IPS-18a (cell line): ENCODE results near the gene JMJD4.
"Not testable (repeated sequence)": the region's sequence is repeated elsewhere in the genome, so short reads cannot be mapped to it uniquely, and the experiment has no call there.

Experiments used
- H3K27ac ChIP-seq: one replicate; pipeline ENCODE4 v1.5.1; 2013; ENCODE audit warnings: low read length
- H3K27me3 ChIP-seq: one replicate; pipeline ENCODE4 v1.6.1; 2013; ENCODE audit warnings: mild to moderate bottlenecking, low read length; ENCODE audit not compliant: control insufficient read depth, insufficient read depth
- H3K36me3 ChIP-seq: one replicate; pipeline ENCODE4 v1.6.1; 2013; ENCODE audit warnings: low read depth, low read length; ENCODE audit not compliant: control insufficient read depth
- H3K4me1 ChIP-seq: one replicate; pipeline ENCODE4 v1.6.1; 2013; ENCODE audit warnings: low read depth, low read length; ENCODE audit not compliant: control insufficient read depth
- H3K4me3 ChIP-seq: one replicate; pipeline ENCODE4 v1.5.1; 2013; ENCODE audit warnings: low read length
- H3K9ac ChIP-seq: one replicate; pipeline ENCODE4 v1.6.1; 2013; ENCODE audit warnings: mild to moderate bottlenecking, low read length, moderate library complexity
- H3K9me3 ChIP-seq: one replicate; pipeline ENCODE4 v1.6.1; 2013; ENCODE audit warnings: low read depth, low read length; ENCODE audit not compliant: control insufficient read depth

JMJD4 gene

DNA sequence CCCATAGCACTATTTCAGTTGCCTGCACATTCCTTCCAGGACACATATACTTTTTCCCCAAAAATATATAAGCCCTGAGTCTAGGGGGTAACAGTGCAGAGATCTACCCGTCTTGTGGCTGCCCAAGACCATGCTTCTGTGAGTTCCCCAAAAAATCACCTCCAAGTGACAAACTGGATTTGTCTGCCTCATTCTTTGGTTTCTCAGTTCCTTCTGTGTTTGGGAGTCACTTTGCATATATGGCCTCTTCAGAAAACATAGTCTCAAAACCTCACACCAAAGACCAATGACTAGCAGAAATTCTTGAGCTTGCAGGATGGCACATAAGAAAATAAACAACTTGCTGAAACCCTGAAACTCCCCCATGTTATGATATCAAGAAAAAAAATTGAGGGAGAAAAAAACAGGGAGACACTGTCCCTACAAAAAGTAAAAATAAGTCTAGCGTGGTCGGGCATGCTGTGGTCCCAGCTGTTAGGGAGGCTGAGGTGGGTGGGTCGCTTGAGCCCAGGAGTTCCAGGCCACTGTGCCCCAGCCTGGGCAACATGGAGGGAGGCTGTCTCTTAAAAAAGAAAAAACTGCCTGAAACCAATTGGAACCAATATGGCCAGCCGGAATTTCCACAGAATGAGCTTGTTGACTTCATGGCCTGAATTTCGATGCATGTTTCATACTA, 8.0 kb downstream of the JMJD4 start:
- H3K9me3 ChIP-seq, result no peaks in the 10 kb centered on the region
- no peak overlapping the region for H3K9ac ChIP-seq
- H3K27me3 ChIP-seq, result no peaks in the 10 kb centered on the region
- no peak overlapping the region for H3K4me3 ChIP-seq
- peaks cover 6% of the 10 kb centered on the region for H3K4me1 ChIP-seq
- no peak overlapping the region for H3K27ac ChIP-seq
- peaks cover 7% of the 10 kb centered on the region for H3K36me3 ChIP-seq

DNA sequence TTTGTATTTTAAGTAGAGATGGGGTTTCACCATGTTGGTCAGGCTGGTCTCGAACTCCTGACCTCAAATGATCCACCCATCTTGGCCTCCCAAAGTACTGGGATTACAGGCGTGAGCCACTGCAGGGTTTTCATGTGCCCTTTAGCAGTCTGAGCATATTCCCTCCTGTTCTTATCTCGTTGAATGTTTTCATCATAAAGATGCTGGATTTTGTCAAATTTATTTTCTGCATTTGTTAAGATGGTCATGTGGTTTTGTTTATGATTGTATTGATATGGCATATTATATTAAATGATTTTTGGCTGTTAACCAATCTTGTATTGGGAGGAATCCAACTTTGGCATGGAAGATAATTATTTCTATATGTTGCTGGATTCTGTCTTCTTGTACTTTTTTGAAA, 8.8 kb downstream of the JMJD4 start:
- no peak overlapping the region for H3K9ac ChIP-seq
- H3K27me3 ChIP-seq, result no peaks in the 10 kb centered on the region
- H3K4me3 ChIP-seq, result no peak overlapping the region
- H3K36me3 ChIP-seq, result no peaks in the 10 kb centered on the region
- peaks cover 6% of the 10 kb centered on the region for H3K4me1 ChIP-seq
- no peak overlapping the region for H3K27ac ChIP-seq
- peaks cover 1% of the 10 kb centered on the region for H3K9me3 ChIP-seq

DNA sequence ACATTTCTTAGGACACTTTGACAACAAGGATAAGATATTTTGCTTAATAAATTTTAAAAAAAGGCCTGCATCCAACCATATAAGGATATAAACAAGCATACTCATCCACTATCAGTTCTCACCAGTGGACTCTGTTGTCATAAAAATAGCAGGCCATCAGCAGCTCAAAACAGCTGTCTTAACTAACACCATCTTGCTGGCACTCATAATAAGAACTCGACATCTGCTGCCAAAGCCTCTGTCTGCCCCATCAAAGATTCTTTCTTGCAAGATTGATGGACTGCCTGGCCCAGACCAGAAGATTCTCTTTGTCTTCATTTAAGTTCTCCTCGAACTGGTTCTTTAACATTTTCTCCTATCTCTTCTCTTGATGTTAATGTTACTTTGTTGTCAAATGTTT, 10.1 kb downstream of the JMJD4 start:
- Histone ChIP-seq H3K36me3 (no peaks in the 10 kb centered on the region), H3K4me1 (peaks cover 3% of the 10 kb centered on the region), H3K27me3 (no peaks in the 10 kb centered on the region), H3K9me3 (peaks cover 3% of the 10 kb centered on the region), H3K27ac (no peak overlapping the region), H3K9ac (no peak overlapping the region), H3K4me3 (no peak overlapping the region)

DNA sequence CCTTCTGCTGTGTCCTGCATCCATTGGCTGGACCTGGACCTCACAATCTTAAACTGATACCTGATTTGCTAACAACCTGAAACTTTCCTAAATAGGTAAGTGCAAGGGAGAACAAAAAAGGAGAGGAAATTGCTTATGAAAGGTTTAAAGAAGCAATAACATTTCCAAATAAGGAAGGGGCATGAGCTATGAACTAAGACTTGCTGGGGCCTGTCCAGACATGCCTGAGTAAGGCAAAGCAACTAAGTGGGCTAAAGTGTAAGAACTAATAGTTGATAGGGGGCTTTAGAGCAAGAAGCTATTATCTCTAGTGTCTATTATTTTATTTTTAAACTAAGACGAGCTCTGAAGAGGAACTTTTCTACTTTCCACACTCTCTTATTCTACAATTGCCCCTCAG, 11.6 kb downstream of the JMJD4 start:
- H3K27ac ChIP-seq, result no peak overlapping the region
- H3K9me3 ChIP-seq, result peaks cover 5% of the 10 kb centered on the region
- no peaks in the 10 kb centered on the region for H3K4me1 ChIP-seq
- H3K9ac ChIP-seq, result no peak overlapping the region
- no peak overlapping the region for H3K4me3 ChIP-seq
- H3K27me3 ChIP-seq, result no peaks in the 10 kb centered on the region
- no peaks in the 10 kb centered on the region for H3K36me3 ChIP-seq

DNA sequence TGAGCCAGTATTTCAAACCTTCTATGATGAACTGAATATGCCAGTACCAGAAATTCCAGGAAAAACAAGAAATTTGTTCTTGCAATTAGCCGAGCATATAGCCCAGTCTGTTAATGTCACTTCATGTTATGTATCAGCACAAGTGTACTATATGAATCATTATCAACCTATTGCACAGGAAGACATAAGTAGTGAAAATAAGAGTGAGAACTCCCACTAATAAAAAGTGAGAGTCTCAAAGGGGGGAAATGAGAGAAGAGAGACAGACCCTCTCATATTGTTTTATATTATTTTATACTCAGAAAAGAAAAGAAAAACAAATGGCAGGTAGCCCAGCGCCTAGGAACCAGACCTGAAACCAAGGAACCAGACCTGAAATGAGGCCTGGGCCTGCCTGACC, 16.2 kb downstream of the JMJD4 start:
- H3K27me3 ChIP-seq, result no peaks in the 10 kb centered on the region
- no peak overlapping the region for H3K27ac ChIP-seq
- H3K9me3 ChIP-seq, result peaks cover 15% of the 10 kb centered on the region
- H3K4me1 ChIP-seq, result no peaks in the 10 kb centered on the region
- H3K36me3 ChIP-seq, result no peaks in the 10 kb centered on the region
- no peak overlapping the region for H3K9ac ChIP-seq
- H3K4me3 ChIP-seq, result no peak overlapping the region

DNA sequence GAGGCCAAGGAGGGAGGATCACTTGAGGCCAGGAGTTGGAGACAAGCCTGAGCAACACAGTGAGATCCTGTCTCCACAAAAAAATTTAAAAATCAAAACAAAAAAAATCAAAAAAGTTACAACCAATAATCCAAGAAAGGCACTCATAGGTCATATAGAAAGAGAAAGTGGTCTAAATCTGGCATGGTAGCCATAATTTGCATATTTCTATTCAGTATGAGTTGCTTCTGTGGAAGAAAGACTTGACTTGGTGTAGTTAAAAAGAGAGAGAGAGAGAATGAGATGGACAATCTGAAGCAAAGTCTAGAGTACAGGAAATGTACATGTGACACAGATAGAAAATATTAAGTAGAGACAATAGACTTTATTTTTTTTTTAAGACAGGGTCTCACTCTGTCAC, 22.5 kb downstream of the JMJD4 start:
- Histone ChIP-seq H3K9me3 (peaks cover 30% of the 10 kb centered on the region), H3K27me3 (no peaks in the 10 kb centered on the region), H3K27ac (no peak overlapping the region), H3K4me1 (no peaks in the 10 kb centered on the region), H3K36me3 (no peaks in the 10 kb centered on the region), H3K9ac (no peak overlapping the region), H3K4me3 (no peak overlapping the region)

DNA sequence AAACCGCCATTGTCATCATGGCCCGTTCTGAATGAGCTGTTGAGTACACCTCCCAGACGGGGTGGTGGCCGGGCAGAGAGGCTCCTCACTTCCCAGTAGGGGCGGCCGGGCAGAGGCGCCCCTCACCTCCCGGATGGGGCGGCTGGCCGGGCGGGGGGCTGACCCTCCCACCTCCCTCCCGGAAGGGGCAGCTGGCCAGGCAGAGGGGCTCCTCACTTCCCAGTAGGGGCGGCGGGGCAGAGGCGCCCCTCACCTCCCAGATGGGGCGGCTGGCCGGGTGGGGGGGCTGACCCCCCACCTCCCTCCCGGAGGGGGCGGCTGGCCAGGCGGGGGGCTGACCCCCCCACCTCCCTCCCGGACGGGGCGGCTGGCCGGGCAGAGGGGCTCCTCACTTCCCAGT, 24.6 kb downstream of the JMJD4 start:
- not testable (repeated sequence) for H3K27me3 ChIP-seq, H3K4me3 ChIP-seq, H3K4me1 ChIP-seq, H3K9ac ChIP-seq, H3K36me3 ChIP-seq, H3K27ac ChIP-seq
- peaks cover 34% of the 10 kb centered on the region for H3K9me3 ChIP-seq

DNA sequence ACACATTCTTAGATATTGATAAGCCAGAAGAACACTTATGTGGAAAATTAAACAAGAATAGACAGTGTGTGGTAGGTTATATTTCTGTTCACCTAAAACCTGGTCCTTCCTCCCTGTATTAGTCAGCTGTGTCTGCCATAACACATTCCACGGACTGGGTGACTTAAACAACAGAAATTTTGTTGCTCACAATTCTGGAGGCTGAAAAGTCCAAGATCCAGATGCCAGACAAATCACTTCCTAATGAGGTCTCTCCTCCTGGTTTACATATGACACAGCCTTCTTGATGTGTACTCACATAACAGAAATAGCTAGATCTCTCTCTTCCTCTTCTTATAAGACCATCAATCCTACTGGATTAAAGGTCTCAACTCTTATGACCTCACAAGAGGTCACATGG, 25.7 kb downstream of the JMJD4 start:
- no peaks in the 10 kb centered on the region for H3K27me3 ChIP-seq
- no peak overlapping the region for H3K4me3 ChIP-seq
- H3K9ac ChIP-seq, result no peak overlapping the region
- H3K9me3 ChIP-seq, result peaks cover 29% of the 10 kb centered on the region
- H3K4me1 ChIP-seq, result no peaks in the 10 kb centered on the region
- no peak overlapping the region for H3K27ac ChIP-seq
- no peaks in the 10 kb centered on the region for H3K36me3 ChIP-seq

DNA sequence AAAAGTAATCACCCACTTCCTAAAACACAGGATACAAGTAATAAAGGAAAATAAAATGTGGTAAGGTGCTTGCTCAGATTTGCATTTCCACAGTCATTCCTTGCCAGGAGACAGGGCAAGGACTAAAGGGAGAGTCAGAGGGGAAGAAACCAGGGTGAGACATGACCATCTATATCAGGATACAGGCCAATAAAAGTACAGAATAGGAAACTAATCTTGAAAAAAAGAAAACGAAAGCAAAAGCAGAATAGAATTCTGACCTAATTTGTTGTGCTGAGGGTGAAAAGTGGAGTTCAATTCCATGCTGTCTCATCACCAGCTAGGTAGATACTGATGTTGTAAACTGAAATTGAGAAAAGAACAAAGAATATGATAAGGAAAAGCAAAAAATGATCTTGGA, 27.3 kb downstream of the JMJD4 start:
- no peaks in the 10 kb centered on the region for H3K27me3 ChIP-seq
- H3K4me1 ChIP-seq, result no peaks in the 10 kb centered on the region
- no peak overlapping the region for H3K9ac ChIP-seq
- no peak overlapping the region for H3K27ac ChIP-seq
- no peaks in the 10 kb centered on the region for H3K36me3 ChIP-seq
- H3K9me3 ChIP-seq, result peaks cover 21% of the 10 kb centered on the region
- no peak overlapping the region for H3K4me3 ChIP-seq

DNA sequence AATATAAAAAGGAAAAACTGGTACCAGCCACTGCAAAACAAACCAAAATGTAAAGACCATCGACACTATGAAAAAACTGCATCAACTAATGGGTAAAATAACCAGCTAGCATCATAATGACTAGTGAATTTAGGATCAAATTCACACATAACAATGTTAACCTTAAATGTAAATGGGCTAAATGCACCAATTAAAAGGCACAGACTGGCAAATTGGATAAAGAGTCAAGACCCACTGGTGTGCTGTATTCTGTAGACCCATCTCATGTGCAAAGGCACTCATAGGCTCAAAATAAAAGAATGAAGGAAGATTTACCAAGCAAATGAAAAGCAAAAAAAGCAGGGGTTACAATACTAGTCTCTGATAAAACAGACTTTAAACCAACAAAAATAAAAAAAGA, 33.5 kb downstream of the JMJD4 start:
- H3K9me3 ChIP-seq, result peaks cover 23% of the 10 kb centered on the region
- not testable (repeated sequence) for H3K27ac ChIP-seq, H3K4me1 ChIP-seq, H3K4me3 ChIP-seq, H3K27me3 ChIP-seq, H3K36me3 ChIP-seq, H3K9ac ChIP-seq

DNA sequence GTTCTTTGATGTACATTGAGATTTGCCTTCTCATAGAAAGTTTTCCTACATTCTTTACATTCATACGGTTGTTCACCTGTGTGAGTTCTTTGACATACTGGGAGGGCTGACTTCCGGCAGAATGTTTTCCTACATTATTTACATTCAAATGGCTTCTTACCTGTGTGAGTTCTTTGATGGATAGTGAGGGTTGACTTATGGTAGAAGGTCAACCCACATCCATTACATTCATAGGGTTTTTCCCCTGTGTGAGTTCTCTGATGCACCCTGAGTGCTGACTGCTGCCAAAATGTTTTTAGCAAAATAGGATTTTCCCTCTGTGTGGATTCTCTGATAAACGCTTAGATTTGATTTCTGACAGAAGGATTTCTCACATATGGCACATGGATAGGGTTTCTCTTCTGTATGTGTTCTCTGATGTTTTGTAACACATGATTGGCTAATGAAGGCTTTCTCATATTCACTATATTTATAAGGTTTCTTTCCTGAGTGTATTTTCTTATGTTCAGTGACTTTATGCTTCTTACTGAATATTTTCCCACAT, 37.7 kb downstream of the JMJD4 start:
- no peak overlapping the region for H3K27ac ChIP-seq
- peaks cover 31% of the 10 kb centered on the region for H3K9me3 ChIP-seq
- no peak overlapping the region for H3K4me3 ChIP-seq
- H3K36me3 ChIP-seq, result no peaks in the 10 kb centered on the region
- H3K9ac ChIP-seq, result no peak overlapping the region
- H3K4me1 ChIP-seq, result no peaks in the 10 kb centered on the region
- H3K27me3 ChIP-seq, result no peaks in the 10 kb centered on the region

DNA sequence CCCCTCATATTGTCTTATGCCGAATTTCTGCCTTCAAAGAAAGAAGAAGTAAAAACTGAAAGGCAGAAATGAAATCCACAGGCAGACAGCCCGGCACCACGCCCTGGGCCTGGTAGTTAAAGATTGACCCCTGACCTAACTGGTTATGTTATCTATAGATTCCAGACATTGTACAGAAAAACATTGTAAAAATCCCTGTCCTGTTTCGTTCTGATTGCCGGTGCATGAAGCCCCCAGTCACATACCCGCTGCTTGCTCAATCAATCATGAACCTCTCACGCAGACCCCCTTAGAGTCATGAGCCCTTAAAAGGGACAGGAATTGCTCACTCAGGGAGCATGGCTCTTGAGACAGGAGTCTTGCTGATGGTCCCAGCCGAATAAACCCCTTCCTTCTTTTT, 49.3 kb downstream of the JMJD4 start:
- Histone ChIP-seq H3K9me3 (peaks cover 18% of the 10 kb centered on the region), H3K4me1 (no peaks in the 10 kb centered on the region), H3K36me3 (no peaks in the 10 kb centered on the region), H3K27me3 (no peaks in the 10 kb centered on the region), H3K4me3 (no peak overlapping the region), H3K27ac (no peak overlapping the region), H3K9ac (no peak overlapping the region)
